ENCODE results near the gene TPCN2. TPM values are rescaled to one million over a fixed set of nuclear protein-coding genes. Genes with fewer than 3 reads are reported as not detected.

TPCN2 gene
- total and polyA plus RNA-seq, 12 donors = 3.1 to 21.6 (median 10.4) TPM

GRCh38 chr11:69000831-69001242 is 47.9 kb upstream of the TPCN2 start:
- H3K4me1 ChIP-seq (replicated peaks in 1 of 2) = peaks cover 0 to 14% of the 10 kb centered on the region in 2 donors
- no peaks in the 10 kb centered on the region for H3K9me3 ChIP-seq (replicated peaks in 1 of 3)
- peaks cover 0 to 4% of the 10 kb centered on the region in 2 donors for H3K36me3 ChIP-seq (replicated peaks in 1 of 2)
- no peaks in the 10 kb centered on the region for H3K27me3 ChIP-seq
- peak overlapping the region in 2 of 5 donors; percentile 74 to 76 for H3K27ac ChIP-seq
- DNase-seq = peak in 6 of 7 donors; percentile 76 to 82 (median 78)
- H3K4me3 ChIP-seq = no peak overlapping the region
- TF ChIP-seq POLR2A (IDR thresholded peaks at IDR 0.05) (no peak), CTCF (IDR thresholded peaks at IDR 0.05) (peak; percentile 10 to 62 (median 58))
- WGBS, 4 donors = 38 to 58% (median 49%) methylated on average over 7 to 8 of the region's 8 CpGs
- intact Hi-C loops (cut with DNase I) = no loop called here

GRCh38 chr11:69001243-69002081 is 47.3 kb upstream of the TPCN2 start:
- H3K36me3 ChIP-seq (replicated peaks in 1 of 2) = peaks cover 0 to 4% of the 10 kb centered on the region in 2 donors
- H3K9me3 ChIP-seq (replicated peaks in 1 of 3) = no peaks in the 10 kb centered on the region
- DNase-seq = no peak
- H3K27me3 ChIP-seq = no peaks in the 10 kb centered on the region
- peak overlapping the region in 2 of 5 donors; percentile 74 to 76 for H3K27ac ChIP-seq
- intact Hi-C loops (cut with DNase I) = no loop called here
- H3K4me1 ChIP-seq (replicated peaks in 1 of 2) = peaks cover 0 to 14% of the 10 kb centered on the region in 2 donors
- 82 to 87% (median 86%) methylated on average over 16 to 23 of the region's 23 CpGs for WGBS, 4 donors
- H3K4me3 ChIP-seq = no peak overlapping the region
- no peak for TF ChIP-seq POLR2A (IDR thresholded peaks at IDR 0.05)

- Histone ChIP-seq H3K36me3 (replicated peaks in 1 of 2) (peaks cover 0 to 4% of the 10 kb centered on the region in 2 donors), H3K27me3 (no peaks in the 10 kb centered on the region), H3K4me1 (replicated peaks in 1 of 2) (peaks cover 0 to 14% of the 10 kb centered on the region in 2 donors), H3K4me3 (no peak overlapping the region), H3K27ac (peak overlapping the region in 1 of 5 donors; percentile 74), H3K9me3 (replicated peaks in 1 of 3) (no peaks in the 10 kb centered on the region)
- intact Hi-C loops (cut with DNase I) = no loop called here
- TF ChIP-seq CTCF (IDR thresholded peaks at IDR 0.05) (no peak), POLR2A (IDR thresholded peaks at IDR 0.05) (no peak)
- DNase-seq = no peak
- WGBS, 4 donors = 74 to 88% (median 82%) methylated on average over 6 of the region's 6 CpGs
Measured at GRCh38 chr11:69002110-69002569, 46.6 kb upstream of the TPCN2 start.

- 75 to 86% (median 82%) methylated on average over 1 to 13 of the region's 13 CpGs for WGBS, 4 donors
- Histone ChIP-seq H3K27ac (peak overlapping the region in 1 of 5 donors; percentile 74), H3K36me3 (replicated peaks in 1 of 2) (peaks cover 0 to 4% of the 10 kb centered on the region in 2 donors), H3K4me1 (replicated peaks in 1 of 2) (peaks cover 0 to 14% of the 10 kb centered on the region in 2 donors), H3K4me3 (no peak overlapping the region), H3K9me3 (replicated peaks in 1 of 3) (no peaks in the 10 kb centered on the region), H3K27me3 (no peaks in the 10 kb centered on the region)
- DNase-seq = no peak
- TF ChIP-seq POLR2A (IDR thresholded peaks at IDR 0.05) = no peak
- intact Hi-C loops (cut with DNase I) = no loop called here
Measured at GRCh38 chr11:69002570-69003231, 46.0 kb upstream of the TPCN2 start.

- no peak overlapping the region for H3K4me3 ChIP-seq
- TF ChIP-seq CTCF (IDR thresholded peaks at IDR 0.05) = no peak
- no peak for TF ChIP-seq POLR2A (IDR thresholded peaks at IDR 0.05)
- peaks cover 0 to 12% of the 10 kb centered on the region in 2 donors for H3K4me1 ChIP-seq (replicated peaks in 1 of 2)
- H3K27ac ChIP-seq = no peak overlapping the region
- H3K36me3 ChIP-seq (replicated peaks in 1 of 2) = peaks cover 0 to 4% of the 10 kb centered on the region in 2 donors
- WGBS, 4 donors = 82 to 92% (median 88%) methylated on average over 2 to 9 of the region's 9 CpGs
- intact Hi-C loops (cut with DNase I) = no loop called here
- H3K9me3 ChIP-seq (replicated peaks in 1 of 3) = no peaks in the 10 kb centered on the region
- H3K27me3 ChIP-seq = no peaks in the 10 kb centered on the region
- no peak for DNase-seq
Measured at GRCh38 chr11:69003301-69003865, 45.3 kb upstream of the TPCN2 start.
